NCI-H446 treated with DMSO at 0.1 percent for 48 hours (cell line): ENCODE measurements around the gene COMMD3.
"Not testable (repeated sequence)": the region's sequence is repeated elsewhere in the genome, so short reads cannot be mapped to it uniquely, and the experiment has no call there.

ENCODE experiments used
- DNase-seq: peaks from one replicate; lab custom pipeline; 2025; lab: John Stamatoyannopoulos, UW

COMMD3 gene

DNA sequence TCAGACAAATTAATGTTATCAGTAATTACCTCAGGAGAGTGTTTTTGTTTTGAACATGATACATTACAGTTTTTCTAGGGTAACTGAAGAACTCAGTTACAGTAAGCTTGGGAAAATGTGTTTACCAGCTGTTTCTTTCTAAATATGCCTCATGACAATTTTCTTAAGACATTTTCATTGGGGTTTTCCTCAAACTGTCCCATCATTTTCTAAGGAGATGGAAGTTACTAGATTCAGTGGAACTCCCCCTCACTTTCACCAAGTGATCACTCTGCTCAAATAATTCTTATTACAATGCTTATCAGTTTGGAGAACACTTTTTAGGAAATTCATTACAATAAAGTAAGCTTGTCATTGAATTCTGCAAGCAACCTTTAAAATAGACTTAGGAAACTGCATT, 22.7 kb downstream of the COMMD3 start:
- no peak for DNase-seq

DNA sequence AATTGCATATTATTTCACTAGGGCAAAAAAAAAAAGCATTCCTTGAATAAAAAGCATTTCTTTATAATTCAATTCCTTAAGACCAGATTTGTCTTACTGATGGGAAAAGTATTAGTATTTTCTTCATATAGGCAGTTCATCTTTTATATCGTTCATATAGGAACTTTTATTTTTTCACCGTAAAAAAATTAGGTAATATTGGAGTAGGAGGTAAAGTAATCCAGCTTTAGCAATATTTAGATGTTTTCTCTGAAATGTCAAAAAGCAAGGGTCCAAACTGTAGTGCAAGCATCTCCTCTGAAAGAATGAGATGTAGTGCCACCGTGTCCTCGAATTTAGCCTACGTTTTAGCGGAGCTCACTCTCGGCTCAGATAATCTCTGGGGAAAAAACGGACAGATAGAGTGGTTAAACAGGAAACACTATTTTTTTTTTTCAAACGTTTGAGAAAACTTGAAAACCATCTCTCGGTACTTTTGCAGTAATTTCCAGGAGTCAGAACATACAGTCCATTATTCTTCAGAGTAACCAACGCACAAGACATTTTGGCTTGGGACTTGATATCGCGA, 23.7 kb downstream of the COMMD3 start:
- no peak for DNase-seq

DNA sequence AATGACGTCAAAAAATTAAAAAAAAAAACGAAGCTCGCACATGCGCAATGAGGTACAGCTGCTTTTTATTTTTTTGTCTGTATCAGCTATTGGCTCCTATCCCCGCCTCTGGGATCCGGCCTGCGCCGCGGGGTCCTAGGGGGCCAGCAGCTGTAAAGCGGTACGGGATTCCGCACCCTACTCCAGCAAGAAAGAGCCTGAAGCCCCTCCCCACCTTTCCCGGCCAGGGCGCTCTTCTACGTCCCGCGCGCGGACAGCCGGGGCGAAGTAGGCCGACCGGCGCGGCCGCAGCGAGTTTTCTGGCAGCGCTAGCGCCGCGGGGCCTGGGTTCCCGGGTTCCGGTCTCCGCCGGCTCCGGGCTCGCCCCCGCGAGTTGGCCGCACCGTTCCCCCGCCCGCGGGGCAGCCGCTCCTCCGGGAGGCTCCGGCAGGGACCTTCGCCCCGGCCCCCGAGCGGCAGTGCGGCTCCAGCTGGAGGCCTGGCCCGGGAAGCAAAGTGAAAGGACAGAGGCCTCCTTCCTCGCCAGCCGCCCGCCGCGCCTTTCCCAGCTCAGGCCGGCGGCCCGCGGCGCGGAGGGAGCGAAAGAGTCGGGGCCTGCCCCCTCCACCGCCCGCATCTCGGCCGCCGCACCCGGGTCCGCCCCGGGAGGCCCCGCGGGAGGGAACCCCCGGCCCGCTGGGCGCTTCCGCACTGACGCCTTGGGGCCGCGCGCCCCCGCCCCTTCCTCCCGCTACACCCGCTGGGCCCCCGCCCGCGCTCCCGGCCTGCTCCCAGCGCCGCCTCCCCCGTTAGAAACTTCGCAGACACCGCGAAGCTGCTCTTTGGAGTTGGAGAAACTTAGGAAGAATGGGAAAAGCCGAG, 24.4 kb downstream of the COMMD3 start:
- peak; percentile 72 for DNase-seq

DNA sequence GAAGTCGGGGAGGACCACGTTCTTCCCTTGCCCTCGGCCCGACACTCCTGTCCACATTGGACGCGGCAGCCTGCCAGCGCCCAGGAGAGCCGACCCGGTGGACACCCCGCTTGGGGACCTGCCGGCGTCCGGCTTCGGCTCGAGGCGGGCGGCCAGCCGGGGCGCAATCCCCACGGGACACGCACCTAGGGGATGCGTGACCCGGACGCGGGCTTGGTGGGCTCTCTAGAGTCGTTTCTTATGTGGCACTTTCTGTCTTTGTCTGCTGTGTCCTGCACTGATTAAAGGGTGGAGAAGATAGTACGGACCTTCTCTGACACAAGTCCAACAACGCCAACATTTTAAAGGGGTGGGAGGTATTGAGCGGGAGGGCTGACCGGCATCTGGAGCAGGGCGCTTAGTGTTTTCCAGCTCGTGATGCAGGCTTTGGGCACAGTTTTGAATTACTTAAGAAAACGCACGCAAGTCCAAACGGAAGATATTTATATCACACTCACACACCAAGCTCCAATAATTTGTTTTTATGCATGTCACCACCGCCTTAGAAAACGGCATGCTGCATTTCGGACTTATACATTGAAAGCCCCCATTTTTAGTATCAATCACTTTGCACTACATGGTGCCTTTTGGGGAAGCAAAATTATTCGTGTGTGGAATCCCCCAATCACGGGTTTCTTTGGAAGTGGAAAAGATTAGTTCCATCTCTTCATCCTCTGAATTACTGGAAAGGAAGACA, 25.2 kb downstream of the COMMD3 start:
- no peak for DNase-seq

DNA sequence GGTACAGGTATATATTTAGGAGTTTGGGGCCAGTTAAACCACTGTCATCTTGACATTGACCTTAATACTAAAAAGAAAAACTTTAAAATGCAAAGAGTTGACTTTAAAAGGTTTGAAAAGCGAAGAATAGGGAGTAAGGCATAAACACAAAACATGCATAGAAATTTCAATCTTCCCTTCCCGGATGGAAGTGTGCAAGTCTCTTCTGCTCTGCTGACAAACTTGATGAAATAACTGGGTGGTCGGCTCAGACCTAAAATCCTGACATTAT, 25.7 kb downstream of the COMMD3 start:
- DNase-seq: no peak

DNA sequence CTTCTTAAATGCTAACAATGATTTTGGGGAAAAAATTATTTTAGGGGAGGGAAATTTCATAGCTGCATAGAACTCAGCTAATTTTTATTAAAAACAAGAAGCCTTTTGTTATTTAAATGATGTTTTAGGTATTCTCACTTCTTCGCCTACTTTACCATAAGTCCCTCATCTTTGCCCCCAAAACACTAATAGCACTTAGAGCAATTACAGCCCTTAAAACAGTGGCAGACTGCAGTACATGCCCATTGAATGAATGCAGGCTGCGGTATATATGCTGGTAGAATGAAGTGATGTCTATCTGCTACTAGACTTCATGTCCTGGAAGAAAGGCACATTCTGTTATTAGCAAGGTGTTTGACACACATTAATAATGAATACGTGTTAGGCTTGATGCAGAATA, 26.2 kb downstream of the COMMD3 start:
- DNase-seq: no peak

DNA sequence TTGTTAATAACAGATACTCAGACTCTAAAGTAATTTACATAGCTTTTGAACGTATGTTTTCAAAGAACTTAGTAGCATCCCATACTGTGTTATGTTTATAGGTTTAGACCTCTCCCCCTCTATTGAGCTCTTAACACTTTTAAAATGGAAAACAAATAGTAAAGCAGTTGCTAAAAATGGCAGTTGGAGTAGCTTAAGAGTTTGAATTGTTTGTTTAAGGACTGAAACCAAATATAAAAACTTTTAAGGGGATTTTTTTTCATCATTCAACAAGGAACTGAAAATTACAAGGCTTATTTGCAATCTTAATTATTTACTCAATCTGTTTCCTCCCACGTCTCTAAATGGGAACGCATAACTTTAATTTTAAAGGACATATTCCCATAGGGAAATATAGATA, 27.5 kb downstream of the COMMD3 start:
- no peak for DNase-seq

DNA sequence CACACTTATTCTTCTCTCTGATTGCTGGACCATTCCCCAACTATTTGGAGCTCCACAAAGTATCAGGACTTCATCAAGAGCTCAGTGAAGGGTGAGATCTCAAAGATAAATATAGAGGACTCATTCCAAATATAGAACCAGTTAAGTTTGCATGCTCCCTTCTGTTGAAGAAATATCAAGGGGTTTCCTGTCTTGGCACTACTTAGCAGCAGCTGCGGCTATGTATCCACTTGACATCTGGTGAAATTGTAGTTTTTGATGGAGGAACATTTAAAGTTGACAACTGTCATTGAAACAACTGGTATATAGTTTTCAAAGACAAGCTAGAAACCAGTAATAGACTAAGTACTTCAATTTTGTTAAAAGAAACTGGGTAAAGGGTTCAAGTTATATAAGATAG, 28.1 kb downstream of the COMMD3 start:
- DNase-seq: no peak

DNA sequence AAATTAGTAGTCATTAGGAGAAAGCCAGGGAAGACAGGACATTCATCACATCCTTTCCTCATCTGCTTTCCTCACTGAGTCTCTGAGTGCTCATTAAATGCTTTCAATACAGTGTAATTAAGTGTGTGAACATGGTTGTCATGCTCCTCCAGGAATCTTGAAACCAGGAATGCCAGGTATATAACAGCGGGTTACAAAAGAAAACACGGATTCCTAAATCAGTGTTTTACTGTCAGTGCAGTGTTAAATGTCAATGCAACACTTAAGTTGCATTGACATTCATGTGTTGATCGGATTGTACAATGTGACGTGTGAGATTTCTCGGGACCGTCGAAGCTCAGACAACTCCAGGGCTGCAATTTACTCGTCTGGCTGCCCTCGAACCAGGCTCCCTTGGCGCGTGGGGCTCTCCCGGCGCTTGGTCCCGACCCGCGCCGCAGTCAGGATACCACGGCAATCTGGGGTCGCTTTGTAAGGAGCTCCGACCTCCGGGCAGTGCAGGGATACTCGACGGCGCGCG, 28.7 kb downstream of the COMMD3 start:
- DNase-seq: no peak

DNA sequence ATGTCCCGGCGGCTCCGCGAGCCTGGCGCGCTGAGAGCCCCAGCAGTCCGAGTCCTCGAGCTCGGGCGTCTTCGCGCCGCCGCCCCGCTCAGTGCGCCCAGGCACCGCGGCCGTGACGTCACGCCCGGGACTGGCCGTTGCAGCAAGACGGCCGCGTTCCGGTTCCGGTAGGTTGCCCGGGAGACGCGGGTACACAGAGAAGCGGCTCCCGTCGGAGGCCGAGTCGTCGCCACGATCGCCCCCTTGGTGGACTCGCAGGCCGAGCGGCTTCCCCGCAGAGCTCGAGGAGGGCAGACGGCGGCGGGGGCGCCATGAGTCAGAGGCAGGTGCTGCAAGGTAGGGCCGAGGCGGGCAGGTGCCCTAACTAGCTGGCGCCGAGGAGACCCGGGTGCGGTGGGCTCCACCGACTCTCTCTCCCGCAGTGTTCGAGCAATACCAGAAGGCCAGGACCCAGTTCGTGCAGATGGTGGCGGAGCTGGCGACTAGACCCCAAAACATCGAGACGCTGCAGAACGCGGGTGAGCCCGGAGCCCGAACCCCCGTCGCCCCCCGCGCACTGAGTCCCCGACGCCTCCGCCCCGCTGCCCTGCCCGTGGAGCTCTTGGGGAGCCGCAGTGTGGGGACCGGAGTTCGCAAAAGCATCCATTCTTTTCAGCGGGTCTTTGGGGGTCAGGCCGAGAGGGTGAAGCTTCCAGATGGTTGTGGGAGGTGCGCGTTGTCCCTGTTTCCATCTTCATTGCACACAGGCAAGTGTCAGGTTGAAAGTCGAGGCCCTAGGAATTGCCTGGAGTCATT, 29.3 kb downstream of the COMMD3 start, which contains the start of gene SPAG6:
TSS of gene SPAG6 (plus strand) at position 196 of the 795 bp plus-strand sequence. CDS start at position 312, 116 bp downstream.
- DNase-seq: no peak

DNA sequence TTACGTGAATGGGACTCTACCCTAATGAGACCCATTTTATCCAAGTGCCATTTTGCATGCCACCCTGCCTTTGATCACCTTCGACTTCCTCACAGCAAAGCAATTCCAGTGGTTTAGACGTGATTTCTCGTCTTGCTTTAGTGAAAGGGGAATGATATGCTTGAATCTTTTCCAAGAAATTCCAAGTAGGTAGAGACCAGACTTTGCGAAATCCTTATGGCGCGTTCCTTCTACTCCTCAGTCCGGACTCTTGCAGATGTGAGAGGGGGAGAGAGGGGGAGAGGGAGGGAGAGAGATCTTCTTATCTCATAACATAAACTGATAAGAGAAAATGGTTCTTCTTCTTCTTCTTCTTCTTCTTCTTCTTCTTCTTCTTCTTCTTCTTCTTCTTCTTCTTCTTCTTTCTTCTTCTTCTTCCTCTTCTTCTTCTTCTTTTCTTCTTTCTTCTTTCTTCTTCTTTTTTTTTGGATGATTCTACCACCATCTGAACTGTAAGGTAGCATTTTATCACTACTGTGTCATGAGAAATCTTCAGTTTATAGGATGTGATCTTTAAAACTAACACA, 30.0 kb downstream of the COMMD3 start:
- DNase-seq: no peak

DNA sequence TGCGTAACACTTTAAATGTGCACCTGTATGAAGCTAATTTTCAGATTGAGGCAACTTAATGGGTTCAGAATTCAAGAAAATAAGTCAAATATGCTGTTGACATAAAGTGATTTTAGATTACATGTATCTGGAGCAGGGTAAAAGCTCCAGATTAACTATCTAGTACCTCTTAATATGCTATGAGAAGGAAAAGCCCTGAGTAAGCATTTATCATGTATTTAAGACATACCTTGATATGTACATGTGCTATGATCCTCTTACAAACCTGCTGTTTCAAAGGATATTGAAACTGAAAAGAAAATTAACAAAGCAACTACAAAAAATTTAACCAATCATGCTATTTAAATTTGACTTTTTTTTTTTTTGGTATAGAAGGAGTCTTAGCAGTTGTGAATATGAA, 33.6 kb downstream of the COMMD3 start:
- DNase-seq: no peak

DNA sequence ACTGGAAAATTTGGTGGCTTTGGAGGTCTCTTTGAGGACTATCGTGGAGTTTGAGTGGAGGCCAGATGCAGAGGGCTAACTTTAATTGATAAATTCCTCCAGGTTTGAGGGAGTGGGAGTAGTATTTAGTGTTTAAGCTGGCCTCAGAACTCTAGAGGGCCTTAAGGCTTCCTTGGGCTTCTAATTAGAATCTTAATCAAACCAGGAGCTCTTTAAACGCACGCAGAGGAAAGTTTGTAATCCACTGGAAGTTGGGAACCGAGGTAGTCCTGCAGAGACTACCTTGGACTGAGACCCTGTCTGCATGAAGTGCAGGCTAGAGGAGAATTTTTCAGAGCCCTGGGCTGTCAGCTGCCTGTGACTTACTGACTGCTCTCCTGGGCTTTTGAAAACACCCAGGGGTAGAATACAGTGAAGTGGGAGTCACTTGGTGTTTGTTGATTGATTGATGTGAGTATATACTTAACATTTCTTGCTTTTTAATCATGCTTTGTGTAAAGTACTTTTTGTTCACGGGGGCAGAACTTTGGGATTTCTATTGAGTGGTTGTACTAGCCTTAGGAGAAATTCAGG, 35.0 kb downstream of the COMMD3 start:
- DNase-seq: no peak

DNA sequence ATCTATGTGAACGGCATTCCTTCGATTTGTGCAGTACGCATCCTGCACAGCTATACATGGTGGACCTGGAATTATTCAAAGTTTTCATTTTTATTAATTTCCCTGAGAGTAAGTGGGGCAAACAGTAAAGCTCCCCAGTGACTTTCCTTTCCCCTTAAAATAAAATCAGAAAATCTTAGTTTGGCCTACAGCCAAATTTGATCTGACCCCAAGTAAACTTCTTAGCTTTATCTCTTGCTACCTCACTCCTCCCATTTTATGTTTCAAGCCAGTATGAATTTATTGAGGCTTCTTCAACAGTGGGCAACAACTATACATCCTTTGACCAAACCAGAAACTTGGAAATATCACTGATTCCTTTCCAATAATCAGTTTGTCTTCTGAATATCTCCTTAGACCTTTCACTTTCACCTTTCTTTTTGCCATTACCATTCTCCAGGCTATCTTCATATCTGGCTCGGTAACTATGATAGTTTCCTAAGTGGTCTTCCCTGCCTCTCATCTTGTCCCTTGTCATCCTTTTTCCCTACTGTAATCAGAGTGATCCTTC, 40.2 kb downstream of the COMMD3 start:
- no peak for DNase-seq

DNA sequence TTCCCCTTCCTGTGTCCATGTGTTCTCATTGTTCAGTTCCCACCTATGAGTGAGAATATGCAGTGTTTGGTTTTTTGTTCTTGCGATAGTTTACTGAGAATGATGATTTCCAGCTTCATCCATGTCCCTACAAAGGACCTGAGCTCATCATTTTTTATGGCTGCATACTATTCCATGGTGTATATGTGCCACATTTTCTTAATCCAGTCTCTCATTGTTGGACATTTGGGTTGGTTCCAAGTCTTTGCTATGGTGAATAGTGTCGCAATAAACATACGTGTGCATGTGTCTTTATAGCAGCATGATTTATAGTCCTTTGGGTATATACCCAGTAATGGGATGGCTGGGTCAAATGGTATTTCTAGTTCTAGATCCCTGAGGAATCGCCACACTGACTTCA, 41.6 kb downstream of the COMMD3 start:
- not testable (repeated sequence) for DNase-seq

DNA sequence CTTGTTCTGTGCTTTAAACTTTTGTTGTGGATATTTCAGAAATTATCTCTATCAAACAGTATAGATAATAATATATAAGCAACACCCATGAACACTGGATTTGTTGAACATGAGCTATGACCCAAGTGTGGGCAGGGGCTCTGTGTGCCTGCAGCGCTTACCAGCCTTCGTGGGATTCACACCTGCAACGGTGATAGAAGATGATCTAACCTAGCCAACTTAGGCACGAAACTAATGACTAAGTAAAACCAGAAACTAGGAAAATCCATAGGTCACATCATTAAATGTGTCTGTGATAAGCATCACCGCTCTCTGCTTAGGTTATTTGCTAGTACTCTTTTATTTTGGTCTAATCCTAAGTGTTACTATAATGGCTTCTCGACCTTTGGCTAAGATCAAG, 47.1 kb downstream of the COMMD3 start:
- no peak for DNase-seq

DNA sequence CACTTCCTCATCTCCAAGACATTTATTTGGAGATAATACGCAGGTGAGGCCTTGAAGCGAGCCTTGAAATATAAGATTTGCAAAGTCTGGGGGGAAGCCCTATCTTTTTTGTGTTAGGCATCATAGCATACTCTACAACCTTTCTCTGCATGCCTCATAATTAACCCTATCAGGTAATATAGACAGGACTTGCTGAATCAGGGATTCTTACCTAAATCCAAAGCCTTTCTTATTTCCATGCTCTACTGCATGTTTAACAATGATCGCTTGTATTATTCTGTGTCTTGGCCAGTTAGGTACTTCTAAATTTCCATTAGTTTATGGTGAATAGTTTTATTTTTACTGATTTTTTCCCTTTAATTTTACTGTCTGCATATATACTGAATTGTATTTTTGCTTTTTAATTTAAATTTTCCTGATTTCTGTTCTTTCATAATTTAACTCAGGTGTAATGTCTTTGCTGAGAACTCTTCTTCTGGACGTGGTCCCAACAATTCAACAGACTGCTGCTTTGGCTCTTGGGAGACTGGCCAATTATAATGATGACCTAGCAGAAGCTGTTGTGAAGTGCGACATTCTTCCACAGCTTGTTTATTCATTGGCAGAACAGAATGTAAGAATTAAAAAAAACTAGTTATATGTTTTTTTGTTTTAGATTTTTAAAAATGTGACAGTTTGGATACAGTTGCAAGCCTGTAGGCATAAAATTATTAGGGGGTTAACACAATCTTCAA, 48.4 kb downstream of the COMMD3 start:
- no peak for DNase-seq

DNA sequence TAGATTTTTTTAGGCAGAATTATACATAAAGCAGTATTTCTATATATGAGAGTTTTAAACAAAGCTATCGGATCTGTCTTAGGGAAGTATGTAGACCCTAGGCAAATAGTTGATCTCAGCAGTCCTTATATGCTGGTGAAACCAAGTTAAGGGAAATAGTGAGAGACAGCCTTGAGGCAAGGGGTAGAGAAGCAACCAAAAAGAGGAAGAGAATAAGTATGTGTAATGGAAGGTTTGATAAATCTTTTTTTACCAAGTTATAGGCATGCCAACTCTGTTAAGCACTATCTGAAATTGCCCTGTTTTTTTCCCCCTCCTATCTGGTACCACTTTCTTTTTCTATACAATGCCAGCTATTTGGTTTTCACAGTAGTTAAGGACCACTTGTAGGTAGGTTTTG, 49.0 kb downstream of the COMMD3 start:
- no peak for DNase-seq

DNA sequence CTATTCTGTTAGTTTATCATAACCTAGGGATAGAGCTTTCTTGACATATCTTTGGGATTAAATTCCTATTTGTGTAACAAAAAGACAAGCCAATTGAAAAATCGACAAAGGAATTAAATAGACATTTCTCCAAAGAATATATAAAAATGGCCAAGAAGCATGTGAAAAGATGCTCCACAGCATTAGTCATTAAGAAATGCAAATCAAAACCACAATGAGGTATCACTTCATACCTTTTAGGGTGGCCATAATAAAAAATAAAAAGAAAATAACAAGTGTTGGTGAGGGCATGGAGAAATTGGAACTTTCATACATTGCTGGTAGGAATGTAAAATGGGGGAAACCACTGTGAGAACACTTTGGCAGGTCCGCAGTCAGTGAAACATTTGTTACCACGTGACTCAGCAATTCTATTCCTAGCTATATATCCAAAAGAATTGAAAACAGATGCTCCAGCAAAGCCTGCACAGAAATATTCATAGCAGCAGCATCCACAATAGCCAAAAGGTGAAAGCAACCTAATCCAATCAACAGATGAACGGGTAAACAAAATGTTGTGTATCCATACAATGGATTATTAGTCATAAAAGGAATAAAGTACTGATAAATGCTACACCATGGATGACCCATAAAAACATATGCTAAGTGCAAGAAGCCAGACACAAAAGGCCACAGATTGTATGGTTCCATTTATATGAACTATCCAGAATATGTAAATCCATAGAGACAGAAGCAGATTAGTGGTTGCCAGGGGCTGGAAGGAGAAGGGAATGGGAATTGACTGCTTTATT, 49.7 kb downstream of the COMMD3 start:
- no peak for DNase-seq

DNA sequence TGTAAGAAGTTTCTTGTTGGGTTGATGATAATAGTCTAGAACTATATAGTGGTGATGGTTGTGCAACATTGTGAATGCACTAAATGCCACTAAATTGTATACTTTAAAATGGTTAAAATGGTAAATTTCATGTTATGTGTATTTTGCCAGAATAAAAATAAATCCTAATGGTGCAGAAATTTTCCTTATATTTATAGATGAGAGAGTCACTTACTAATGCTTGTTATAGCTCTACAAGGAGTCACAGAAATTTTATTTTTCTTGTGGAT, 50.2 kb downstream of the COMMD3 start:
- DNase-seq: no peak
